Skeletal muscle satellite cell (primary cell): Measurements from ENCODE around the gene DLX5. TPM values are rescaled to one million over a fixed set of nuclear protein-coding genes. Genes with fewer than 3 reads are reported as not detected.
"Not testable (repeated sequence)": the region's sequence is repeated elsewhere in the genome, so short reads cannot be mapped to it uniquely, and the experiment has no call there.

ENCODE experiments used
- H3K27me3 ChIP-seq: 2 replicates; pipeline ENCODE4 v1.7.0; 2013; ENCODE audit warnings: low read length; ENCODE audit not compliant: control insufficient read depth, insufficient read depth
- H3K36me3 ChIP-seq: 2 replicates; pipeline ENCODE4 v1.7.0; 2013; ENCODE audit warnings: mild to moderate bottlenecking, control low read depth, low read length; ENCODE audit not compliant: insufficient read depth
- H3K4me1 ChIP-seq: 2 replicates; pipeline ENCODE4 v1.7.0; 2013; ENCODE audit warnings: low read length; ENCODE audit not compliant: control insufficient read depth, insufficient read depth
- H3K4me2 ChIP-seq: 2 replicates; pipeline ENCODE4 v1.7.0; 2013; ENCODE audit warnings: mild to moderate bottlenecking, low read length
- H3K4me3 ChIP-seq: 2 replicates; pipeline ENCODE4 v1.7.0; 2013; ENCODE audit warnings: low read length
- H3K9ac ChIP-seq: 2 replicates; pipeline ENCODE4 v1.7.0; 2013; ENCODE audit warnings: mild to moderate bottlenecking, low read depth, low read length, moderate library complexity
- H3K9me3 ChIP-seq: replicated peaks from 2 replicates; pipeline ENCODE4 v1.7.0; 2013; ENCODE audit warnings: mild to moderate bottlenecking, control low read depth, low read length
- total RNA-seq: library from RNA; depleted of rRNA; stranded (reverse); fragments of >200 nt; gene quantifications from 2 replicates; pipeline ENCODE4 v1.2.3, GENCODE V29; 2012; rRNA removed

Gene DLX5
- not detected in 2 replicates for total RNA-seq

DNA sequence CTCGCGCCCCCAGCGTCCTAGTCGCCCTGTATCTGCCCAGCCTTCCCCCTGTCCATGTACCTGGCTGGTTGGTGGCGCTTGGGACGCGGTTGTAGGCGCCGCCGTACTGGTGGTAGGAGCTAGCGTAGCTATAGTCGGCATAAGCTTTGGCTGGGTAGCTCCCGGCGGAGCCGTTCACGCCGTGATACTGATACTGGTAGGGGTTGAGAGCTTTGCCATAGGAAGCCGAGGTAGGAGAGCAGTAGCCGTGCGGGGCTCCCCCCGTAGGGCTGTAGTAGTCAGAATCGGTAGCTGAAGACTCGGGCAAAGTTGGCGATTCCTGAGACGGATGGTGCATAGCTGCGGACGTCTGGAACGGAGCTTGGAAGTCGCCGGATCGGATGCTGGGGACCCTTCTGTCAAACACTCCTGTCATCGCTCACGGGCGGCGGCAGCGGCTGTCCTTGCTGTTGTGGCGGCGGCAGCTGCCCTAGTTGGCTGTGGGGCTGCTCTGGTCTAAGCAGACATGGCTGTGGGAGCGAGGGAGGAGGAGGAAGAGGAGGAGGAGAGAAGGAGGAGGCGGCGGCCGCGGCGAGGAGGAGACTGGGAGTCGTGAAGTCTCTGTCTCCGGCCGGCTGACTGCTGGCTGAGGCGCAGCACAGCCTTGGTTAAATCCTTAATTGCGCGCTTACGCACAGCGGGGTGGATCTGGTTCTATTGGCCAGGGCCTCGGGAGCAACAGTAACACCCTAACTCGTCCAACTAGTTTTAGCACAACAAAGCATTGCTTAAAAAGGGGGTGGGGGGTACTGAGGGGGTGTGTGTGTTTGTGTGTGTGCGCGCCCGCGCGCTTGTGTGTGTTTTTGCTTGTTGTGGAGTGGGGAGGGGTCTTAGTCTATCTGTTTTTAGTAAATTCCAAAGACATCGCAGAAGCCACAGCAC lies at the start of gene DLX5:
Gene DLX5, minus strand, starts transcription at position 623 of the 921 bp plus-strand sequence. Its CDS starts 208 bp downstream, at position 415.
- peaks cover 79% of the 10 kb centered on the region for H3K27me3 ChIP-seq
- no peaks in the 10 kb centered on the region for H3K4me1 ChIP-seq
- H3K4me2 ChIP-seq: peak within 1 kb of the TSS; percentile 80
- no peak within 1 kb of the TSS for H3K9ac ChIP-seq
- H3K36me3 ChIP-seq: no peaks in the 10 kb centered on the region
- H3K9me3 ChIP-seq: no peaks in the 10 kb centered on the region
- peak within 1 kb of the TSS; percentile 69 for H3K4me3 ChIP-seq

DNA sequence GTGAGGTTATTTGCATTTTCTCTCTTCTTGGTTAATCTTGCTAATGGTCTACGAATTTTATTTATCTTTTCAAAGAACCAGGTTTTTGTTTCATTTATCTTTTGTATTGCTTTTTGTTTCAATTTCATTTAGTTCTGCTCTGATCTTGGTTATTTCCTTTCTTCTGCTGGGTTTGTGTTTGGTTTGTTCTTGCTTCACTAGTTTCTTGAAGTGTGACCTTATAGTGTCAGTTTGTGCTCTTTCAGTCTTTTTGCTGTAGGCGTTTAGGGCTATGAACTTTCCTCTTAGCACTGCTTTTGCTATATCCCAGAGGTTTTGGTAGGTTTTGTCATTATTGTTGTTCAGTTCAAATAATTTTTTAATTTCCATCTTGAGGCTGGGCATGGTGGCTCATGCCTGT lies 47.4 kb upstream of the DLX5 start:
- not testable (repeated sequence) for H3K4me2 ChIP-seq, H3K36me3 ChIP-seq, H3K9me3 ChIP-seq, H3K4me1 ChIP-seq, H3K9ac ChIP-seq, H3K4me3 ChIP-seq, H3K27me3 ChIP-seq

DNA sequence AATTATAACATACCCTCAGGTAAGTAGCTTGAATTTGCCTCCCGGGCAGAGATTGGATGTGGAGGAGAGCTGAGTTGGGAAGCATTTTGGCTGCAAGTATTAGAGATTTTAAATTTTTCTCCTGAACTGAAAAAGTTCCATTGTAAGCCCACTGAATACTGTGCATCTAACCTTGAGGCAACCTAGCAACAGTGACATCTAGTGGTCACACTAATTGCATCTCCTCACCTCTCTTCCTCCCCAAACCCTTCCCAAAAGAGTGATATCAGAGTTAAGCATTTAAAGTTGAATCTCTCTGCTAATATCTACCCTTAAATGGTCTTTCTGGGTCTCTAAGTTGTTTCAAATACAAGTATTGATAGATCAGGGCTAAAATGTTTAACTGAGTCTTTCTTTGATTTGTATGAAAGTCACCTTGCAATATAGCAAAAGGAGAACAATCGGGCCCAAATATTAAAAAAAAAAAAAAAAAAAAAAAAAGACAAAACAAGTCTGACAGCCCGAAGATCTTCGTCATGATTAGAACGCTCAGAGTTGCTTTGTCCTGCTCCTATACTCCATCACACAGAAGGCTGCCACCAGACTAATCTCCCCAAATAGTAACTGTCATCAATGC lies 40.4 kb upstream of the DLX5 start:
- H3K4me3 ChIP-seq: no peak overlapping the region
- H3K27me3 ChIP-seq: no peaks in the 10 kb centered on the region
- no peaks in the 10 kb centered on the region for H3K4me1 ChIP-seq
- no peak overlapping the region for H3K9ac ChIP-seq
- no peaks in the 10 kb centered on the region for H3K9me3 ChIP-seq
- H3K4me2 ChIP-seq: no peak overlapping the region
- no peaks in the 10 kb centered on the region for H3K36me3 ChIP-seq

DNA sequence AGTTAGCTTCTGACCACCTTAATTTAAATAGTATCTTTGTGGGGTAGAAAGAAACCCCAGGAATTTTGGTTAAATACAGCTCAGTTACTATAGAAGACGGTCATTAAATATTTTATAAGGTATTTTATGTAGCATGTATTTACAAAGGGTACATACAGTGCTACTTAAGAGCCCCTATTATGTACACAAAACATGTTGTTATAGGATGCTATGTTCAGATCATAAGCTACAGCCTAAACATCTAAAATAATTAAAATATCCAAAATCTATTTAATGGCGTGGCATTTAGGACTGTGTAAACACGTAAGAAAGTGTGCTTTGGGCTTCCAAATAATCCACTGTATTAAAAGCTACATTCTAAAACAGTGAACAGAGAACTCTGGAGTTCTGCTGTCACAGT lies 39.4 kb upstream of the DLX5 start:
- Histone ChIP-seq H3K36me3 (no peaks in the 10 kb centered on the region), H3K27me3 (no peaks in the 10 kb centered on the region), H3K9me3 (no peaks in the 10 kb centered on the region), H3K4me3 (no peak overlapping the region), H3K4me2 (no peak overlapping the region), H3K4me1 (no peaks in the 10 kb centered on the region), H3K9ac (no peak overlapping the region)

DNA sequence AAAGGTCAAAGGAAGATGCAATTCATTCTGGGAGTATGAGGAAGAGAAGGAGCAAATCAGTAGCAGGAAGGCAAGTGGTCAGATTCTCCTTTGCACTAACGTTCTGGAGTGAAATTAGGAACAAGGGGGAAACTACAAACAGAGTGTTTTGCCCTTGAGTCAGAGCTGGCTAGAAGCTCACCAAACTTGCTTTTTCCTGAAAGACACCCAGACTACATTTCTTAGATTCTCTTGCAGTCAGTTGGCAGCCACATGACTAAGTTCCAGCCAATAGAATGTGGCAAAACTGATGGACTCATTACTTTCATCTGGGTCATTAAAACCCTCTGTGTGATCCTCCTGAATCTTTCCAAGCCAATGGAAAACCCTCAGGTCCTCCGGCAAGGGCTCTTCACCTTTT lies 18.6 kb upstream of the DLX5 start:
- Histone ChIP-seq H3K4me3 (no peak overlapping the region), H3K4me2 (no peak overlapping the region), H3K9ac (no peak overlapping the region), H3K9me3 (no peaks in the 10 kb centered on the region), H3K4me1 (no peaks in the 10 kb centered on the region), H3K36me3 (no peaks in the 10 kb centered on the region), H3K27me3 (peaks cover 7% of the 10 kb centered on the region)

DNA sequence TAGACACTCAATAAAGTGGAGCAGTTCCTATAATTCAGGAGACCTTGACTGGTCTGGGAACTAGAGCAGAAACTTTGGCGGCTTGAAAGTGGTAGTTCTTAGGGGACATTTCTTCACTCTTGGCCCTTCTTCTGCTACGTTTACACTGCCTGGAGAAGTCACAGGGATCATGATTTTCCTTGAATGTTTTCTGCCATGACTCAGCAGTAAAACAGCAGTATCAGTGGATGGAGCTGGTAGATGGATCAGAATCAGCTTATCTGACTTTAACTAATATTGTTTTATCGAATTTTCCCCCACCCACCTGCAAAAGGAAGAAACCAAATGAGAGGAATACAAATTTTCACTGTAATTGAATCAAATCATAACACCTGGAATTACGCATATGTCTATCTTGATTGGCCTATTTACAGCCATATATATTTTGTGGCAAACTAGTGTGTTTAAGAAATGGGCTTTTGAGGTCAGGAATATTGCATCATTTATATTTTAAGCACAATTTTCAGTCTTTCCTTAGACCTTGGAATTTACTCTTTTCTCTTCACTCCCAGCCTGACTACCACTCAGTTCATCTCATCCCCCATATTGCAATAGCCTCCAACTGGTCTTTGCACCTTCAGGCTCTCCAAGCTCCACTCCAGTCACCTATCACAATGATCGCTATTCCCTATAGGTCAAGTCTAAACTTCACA lies 14.9 kb upstream of the DLX5 start:
- Histone ChIP-seq H3K4me3 (no peak overlapping the region), H3K9ac (no peak overlapping the region), H3K4me2 (no peak overlapping the region), H3K4me1 (no peaks in the 10 kb centered on the region), H3K36me3 (no peaks in the 10 kb centered on the region), H3K9me3 (no peaks in the 10 kb centered on the region), H3K27me3 (peaks cover 7% of the 10 kb centered on the region)

DNA sequence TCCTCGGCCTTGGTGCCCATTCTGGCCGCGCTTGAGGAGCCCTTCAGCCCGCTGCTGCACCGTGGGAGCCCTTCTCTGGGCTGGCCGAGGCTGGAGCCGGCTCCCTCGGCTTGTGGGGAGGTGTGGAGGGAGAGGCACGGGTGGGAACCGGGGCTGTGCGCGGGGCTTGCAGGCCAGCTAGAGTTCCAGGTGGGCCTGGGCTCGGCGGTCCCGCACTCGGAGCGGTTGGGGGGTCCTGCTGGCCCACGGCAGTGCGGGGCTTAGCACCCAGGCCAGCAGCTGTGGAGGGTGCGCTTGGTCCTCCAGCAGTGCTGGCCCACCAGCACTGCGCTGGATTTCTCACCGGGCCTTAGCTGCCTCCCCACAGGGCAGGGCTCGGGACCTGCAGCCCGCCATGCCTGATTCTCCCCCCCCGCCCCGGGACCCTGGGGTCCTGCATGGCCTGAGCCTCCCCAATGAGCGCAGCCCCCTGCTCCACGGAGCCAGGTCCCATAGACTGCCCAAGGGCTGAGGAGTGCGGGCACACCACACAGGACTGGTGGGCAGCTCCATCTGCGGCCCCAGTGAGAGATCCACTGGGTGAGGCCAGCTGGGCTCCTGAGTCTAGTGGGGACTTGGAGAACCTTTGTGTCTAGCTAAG lies 9.7 kb upstream of the DLX5 start:
- not testable (repeated sequence) for H3K4me1 ChIP-seq, H3K9me3 ChIP-seq, H3K9ac ChIP-seq, H3K36me3 ChIP-seq, H3K4me2 ChIP-seq, H3K4me3 ChIP-seq, H3K27me3 ChIP-seq

DNA sequence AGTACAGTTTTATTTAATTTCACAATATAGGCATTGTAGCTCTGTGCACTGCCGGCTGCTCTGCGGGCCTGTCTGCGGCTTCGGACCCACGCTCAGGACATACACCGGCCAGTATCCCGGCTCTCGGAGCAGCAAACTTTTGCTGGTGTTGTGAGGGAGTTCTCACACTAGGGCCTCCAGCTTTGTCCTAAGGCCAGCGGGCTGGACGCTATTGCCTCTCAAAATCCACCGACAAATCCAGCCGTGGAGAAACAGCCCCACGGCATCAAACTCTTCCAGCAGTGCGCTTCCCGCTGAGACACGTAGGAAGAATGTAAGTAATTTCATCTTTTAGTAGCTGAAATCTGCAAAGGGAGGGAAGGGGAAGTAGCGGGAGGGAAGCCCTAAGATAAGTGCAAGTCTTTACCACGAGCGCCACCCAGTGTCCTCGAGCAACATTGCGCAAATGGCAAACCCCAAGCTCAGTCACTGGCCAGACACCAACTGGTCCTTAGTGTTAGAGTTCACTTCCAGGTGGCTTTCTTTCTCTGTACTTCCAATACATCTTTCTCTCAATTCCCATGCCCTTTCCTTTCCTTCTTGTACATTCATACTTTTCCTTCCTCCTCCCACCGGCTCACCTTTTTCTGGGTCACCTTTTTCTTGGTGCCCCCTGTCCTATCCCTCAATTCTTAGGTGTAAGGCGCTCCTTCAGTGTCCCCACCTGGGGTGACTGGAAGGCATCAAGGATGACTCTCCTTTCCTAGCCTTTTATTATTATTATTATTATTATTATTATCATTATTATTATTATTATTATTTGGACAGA lies 3.0 kb upstream of the DLX5 start:
- no peaks in the 10 kb centered on the region for H3K9me3 ChIP-seq
- H3K36me3 ChIP-seq: no peaks in the 10 kb centered on the region
- no peak overlapping the region for H3K9ac ChIP-seq
- peak overlapping the region; percentile 82 for H3K4me2 ChIP-seq
- H3K4me1 ChIP-seq: no peaks in the 10 kb centered on the region
- H3K27me3 ChIP-seq: peaks cover 51% of the 10 kb centered on the region
- peak overlapping the region; percentile 55 for H3K4me3 ChIP-seq

DNA sequence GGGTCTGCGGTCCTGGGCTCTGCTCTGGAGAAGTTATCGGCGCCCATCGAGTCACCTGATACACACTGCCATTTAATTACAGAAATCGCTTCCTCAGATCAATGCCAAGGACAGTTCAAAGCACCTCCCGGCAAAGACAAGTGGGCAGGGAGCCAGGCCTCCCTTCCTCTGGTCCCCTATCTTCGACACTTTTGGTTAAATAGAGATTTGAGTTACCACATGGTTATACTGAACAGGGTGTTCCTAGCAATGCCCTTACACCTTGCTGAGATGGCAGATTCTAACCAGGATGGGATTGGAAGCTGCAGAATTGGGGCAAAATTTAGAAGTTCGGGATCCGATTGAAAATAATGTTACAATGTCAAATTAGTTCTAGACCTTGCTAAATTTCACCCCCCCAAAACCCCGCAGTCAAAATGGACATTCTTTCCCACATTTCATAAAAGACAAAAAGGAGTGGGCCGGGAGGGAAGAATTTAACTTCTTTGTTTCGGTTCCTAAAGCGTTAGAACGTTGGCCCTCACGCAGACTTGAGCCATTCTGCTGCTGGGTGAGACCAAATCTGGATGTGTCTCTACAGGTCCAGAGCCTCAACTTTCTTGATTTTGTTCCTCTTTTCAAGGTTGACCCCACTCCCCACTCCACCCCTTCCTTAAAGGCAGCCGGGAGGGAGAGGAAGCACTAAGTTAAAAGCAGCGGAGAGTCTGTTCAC lies 2.2 kb upstream of the DLX5 start:
- peak overlapping the region; percentile 55 for H3K4me3 ChIP-seq
- peak overlapping the region; percentile 82 for H3K4me2 ChIP-seq
- H3K27me3 ChIP-seq: peaks cover 59% of the 10 kb centered on the region
- H3K4me1 ChIP-seq: no peaks in the 10 kb centered on the region
- H3K9ac ChIP-seq: no peak overlapping the region
- H3K36me3 ChIP-seq: no peaks in the 10 kb centered on the region
- no peaks in the 10 kb centered on the region for H3K9me3 ChIP-seq

DNA sequence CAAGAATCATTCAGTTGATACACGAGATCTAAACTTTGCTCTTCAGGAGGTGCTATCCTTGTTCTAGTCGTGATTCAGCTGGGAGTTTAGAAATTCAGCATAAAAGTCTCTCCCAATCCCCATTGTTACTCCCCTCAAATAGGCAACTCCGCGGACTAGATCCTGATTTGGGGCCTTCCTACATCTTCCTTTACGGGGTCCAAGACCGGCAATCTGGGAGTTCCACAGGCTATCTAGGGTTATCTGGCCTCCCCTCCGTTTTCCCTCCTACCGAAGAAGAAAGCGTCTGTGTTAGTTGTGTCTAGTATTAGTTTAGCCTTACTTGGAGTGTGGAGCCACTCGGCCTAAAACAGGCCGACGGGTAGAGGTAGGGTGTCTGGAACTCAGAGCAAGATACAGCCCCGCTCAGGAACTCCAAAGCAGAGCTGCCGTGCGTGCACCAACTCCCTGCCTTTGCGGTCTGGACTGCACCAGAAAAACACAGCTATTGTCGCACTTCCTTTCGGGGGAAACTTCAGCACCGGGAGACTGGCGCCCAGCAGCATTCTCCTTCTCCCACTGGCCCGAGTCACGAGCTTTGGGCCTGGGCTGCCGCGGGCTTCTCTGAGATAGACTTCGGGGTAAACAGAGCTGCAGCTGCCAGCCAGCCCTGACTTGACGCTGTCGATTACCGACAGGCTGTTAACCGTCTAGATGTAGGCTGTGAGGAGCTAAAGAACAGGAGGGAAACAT lies 1.5 kb upstream of the DLX5 start:
- H3K4me2 ChIP-seq: no peak overlapping the region
- H3K9ac ChIP-seq: no peak overlapping the region
- H3K36me3 ChIP-seq: no peaks in the 10 kb centered on the region
- H3K27me3 ChIP-seq: peaks cover 62% of the 10 kb centered on the region
- no peak overlapping the region for H3K4me3 ChIP-seq
- H3K4me1 ChIP-seq: no peaks in the 10 kb centered on the region
- no peaks in the 10 kb centered on the region for H3K9me3 ChIP-seq
